Pancreas (tissue), 10 donors: ENCODE results near the gene TP53I11. TPM values are rescaled to one million over a fixed set of nuclear protein-coding genes. Genes with fewer than 3 reads are reported as not detected.

Source experiments
- ATAC-seq, 4 donors: fragments of 200-7000 bp; cut with Tn5 transposase; one replicate each; pipeline versions ENCODE4 v1.8.0 to v1.9.1; 2020; ENCODE audit warnings: mild to moderate bottlenecking in 4 of 4, moderate library complexity in 4 of 4
- DNase-seq, 6 donors: peaks; one replicate each; pipeline ENCODE4 v3.0.0-alpha.2; 2020
- FAIRE-seq: peaks from 2 replicates; lab custom pipeline; 2012; peaks lifted over from hg19 to GRCh38; lab: Jason Lieb, UNC
- H3K27ac ChIP-seq, 4 donors: fragments of 200-600 bp; sonication (generic); 1 replicate in 3 of 4; 2 replicates in 1 of 4; pipeline versions ENCODE4 v1.5.0 to v1.8.0; 2020
- H3K27me3 ChIP-seq, 4 donors: fragments of 200-600 bp; one replicate each; pipeline ENCODE4 v1.8.0; 2021
- H3K36me3 ChIP-seq, 3 donors: fragments of 200-600 bp; sonication (generic) in 1 of 3; one replicate each; pipeline versions ENCODE4 v1.5.0 to v1.8.0; 2020 to 2021
- H3K4me1 ChIP-seq, 3 donors: fragments of 200-600 bp; one replicate each; pipeline ENCODE4 v1.8.0; 2021
- H3K4me3 ChIP-seq, 4 donors: fragments of 200-600 bp; sonication (generic) in 2 of 4; one replicate each; pipeline versions ENCODE4 v1.5.0 to v1.8.0; 2020 to 2021
- H3K9me3 ChIP-seq, 4 donors: fragments of 200-600 bp; one replicate each; pipeline ENCODE4 v1.8.0; 2021
- WGBS, 2 donors: extraction: QIAGEN DNeasy Blood & Tissue Kit; methylation state at CpG; one replicate each; pipeline ENCODE4 v1.1.7; 2013; 5-methylcytosine and 5-hydroxymethylcytosine counted together
- intact Hi-C, 3 donors: fragments of 100-400 bp; cut with DNase I; formaldehyde crosslinking; loops; one replicate each; pipeline versions ENCODE4 v1.11.1 to v1.14.2; 2022
- polyA plus RNA-seq, 2 donors: library from polyadenylated mRNA; stranded (reverse); fragments of 200-250 nt; gene quantifications; one replicate each; pipeline ENCODE4 v1.2.3, GENCODE V29; 2013
- total RNA-seq, 6 donors: library from RNA; stranded (reverse); fragmentation: NEBNext Ultra II Directional in 4 of 6; extraction: Animal tissue kit (Norgen Biotek cat#: 25700) in 4 of 6; gene quantifications; one replicate each; pipeline versions ENCODE4 v1.2.1 to v1.2.4, GENCODE V29; 2021 to 2023
- TF ChIP-seq, protein P1 (sequence below), 4 donors: fragments of 200-600 bp; sonication (generic) in 3 of 4; IDR thresholded peaks; one replicate each; pipeline versions ENCODE4 v1.5.0 to v1.8.0; 2021; ENCODE audit warnings: antibody characterized with exemption in 4 of 4
- donor health status: healthy with polysubstance abuse.
- donor health status: DM: no; HTN: no; CAD: no; lungs with moderate emphysema.
- donor health status: DM: no; HTN: no; CAD: no.
- donor health status: control.
- donor health status: control.
- donor health status: Bipolar disorder and iron deficiency.
- donor health status: DM: yes; HTN: yes; CAD: no.
- donor health status: DM: no; HTN: no; CAD: no.
- donor health status: DM: no; HTN: no; CAD: no.
- donor health status: DM: yes; HTN: yes; CAD: no.

The TP53I11 gene
- total and polyA plus RNA-seq, 8 donors: 18.8 to 40.2 (median 28.7) TPM

- ATAC-seq (no peak), DNase-seq (no peak), FAIRE-seq (no peak)
- no peaks in the 10 kb centered on the region for H3K36me3 ChIP-seq
- 63 to 69% methylated on average over 13 of the region's 13 CpGs for WGBS, 2 donors
- no peaks in the 10 kb centered on the region for H3K27me3 ChIP-seq
- TF ChIP-seq, protein P1, sequence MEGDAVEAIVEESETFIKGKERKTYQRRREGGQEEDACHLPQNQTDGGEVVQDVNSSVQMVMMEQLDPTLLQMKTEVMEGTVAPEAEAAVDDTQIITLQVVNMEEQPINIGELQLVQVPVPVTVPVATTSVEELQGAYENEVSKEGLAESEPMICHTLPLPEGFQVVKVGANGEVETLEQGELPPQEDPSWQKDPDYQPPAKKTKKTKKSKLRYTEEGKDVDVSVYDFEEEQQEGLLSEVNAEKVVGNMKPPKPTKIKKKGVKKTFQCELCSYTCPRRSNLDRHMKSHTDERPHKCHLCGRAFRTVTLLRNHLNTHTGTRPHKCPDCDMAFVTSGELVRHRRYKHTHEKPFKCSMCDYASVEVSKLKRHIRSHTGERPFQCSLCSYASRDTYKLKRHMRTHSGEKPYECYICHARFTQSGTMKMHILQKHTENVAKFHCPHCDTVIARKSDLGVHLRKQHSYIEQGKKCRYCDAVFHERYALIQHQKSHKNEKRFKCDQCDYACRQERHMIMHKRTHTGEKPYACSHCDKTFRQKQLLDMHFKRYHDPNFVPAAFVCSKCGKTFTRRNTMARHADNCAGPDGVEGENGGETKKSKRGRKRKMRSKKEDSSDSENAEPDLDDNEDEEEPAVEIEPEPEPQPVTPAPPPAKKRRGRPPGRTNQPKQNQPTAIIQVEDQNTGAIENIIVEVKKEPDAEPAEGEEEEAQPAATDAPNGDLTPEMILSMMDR (IDR thresholded peaks at IDR 0.05): no peak
- no peak overlapping the region for H3K4me3 ChIP-seq
- no peaks in the 10 kb centered on the region for H3K4me1 ChIP-seq
- H3K27ac ChIP-seq: no peak overlapping the region
- intact Hi-C loops: loop anchor here in 1 of 3 donors (10.0 kb wide), 1 partner anchor 151 kb away; no protein-coding TSS in a partner anchor
- H3K9me3 ChIP-seq: no peaks in the 10 kb centered on the region
Measured at GRCh38 chr11:44885919-44886789, 64.5 kb downstream of the TP53I11 start.

DNA sequence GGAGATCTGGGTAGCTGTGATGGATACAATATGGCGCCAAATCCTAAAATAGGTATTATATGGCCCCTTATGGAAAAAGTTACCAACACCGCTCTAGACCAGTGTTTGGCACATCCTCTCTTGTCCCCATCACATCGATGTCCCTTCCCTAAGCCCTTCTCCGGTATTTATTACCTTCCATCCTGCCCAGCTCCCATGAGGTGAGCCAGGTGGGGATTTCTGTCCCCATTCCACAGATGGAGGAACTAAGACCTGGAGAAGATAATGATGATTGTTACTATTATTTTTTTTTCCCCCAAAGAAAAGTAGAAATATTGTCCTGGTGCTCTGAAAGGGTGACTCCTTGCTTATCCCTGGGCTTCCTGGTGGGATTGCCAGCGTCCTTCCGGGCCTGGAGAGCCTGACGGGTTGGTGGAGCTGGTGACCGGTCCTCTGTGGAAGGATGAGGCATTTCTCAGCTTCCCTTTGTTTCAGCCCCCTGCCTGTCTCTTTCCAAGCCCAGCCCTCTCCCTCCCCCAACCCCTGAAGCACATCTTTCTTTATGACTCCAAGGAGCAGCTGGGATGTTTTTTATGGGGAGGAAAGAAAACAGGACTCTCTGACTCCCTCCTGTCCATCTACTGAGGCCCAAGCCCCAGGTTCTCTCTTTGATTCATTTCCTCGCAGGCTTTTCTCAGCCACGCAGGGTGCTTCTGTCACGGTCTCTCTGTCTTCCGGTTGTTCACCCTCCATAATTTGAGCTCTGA lies 65.4 kb downstream of the TP53I11 start:
- no peak for DNase-seq
- TF ChIP-seq, protein P1 (IDR thresholded peaks at IDR 0.05): no peak
- Histone ChIP-seq H3K27me3 (no peaks in the 10 kb centered on the region), H3K36me3 (no peaks in the 10 kb centered on the region), H3K4me3 (no peak overlapping the region), H3K27ac (no peak overlapping the region), H3K4me1 (no peaks in the 10 kb centered on the region), H3K9me3 (no peaks in the 10 kb centered on the region)
- intact Hi-C loops: loop anchor here in 1 of 3 donors (10.0 kb wide), 1 partner anchor 150 kb away; no protein-coding TSS in a partner anchor
- FAIRE-seq: no peak
- 84 to 90% methylated on average over 12 of the region's 12 CpGs for WGBS, 2 donors
- ATAC-seq: no peak

DNA sequence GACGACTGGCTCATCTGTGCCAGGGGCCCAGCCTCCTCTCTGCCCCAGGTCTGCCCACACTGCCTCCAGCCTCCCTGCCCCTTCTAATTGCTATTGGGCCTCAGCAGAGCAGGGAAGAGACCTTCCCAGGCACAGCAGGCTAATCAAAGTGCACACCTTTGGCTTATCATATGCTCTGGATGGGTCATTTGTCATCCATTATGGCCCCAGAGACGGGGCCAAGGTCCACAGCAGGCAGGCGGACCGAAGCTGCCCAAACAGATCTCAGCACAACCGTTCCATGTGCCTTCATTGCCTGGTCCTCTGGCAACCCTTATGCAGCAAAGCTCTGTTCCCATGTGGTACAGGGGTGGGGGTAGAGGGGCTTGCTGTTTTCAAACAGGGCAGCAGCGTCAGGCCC lies 66.6 kb downstream of the TP53I11 start:
- intact Hi-C loops: loop anchor here in 1 of 3 donors (10.0 kb wide), 1 partner anchor 149 kb away; no protein-coding TSS in a partner anchor
- DNase-seq: no peak

GRCh38 chr11:44883277-44883676 lies 67.4 kb downstream of the TP53I11 start:
- no peak for FAIRE-seq
- intact Hi-C loops: loop anchor here in 1 of 3 donors (10.0 kb wide), 1 partner anchor 148 kb away; no protein-coding TSS in a partner anchor
- 69 to 85% methylated on average over 6 of the region's 6 CpGs for WGBS, 2 donors
- no peaks in the 10 kb centered on the region for H3K4me1 ChIP-seq
- DNase-seq: no peak
- H3K4me3 ChIP-seq: no peak overlapping the region
- no peaks in the 10 kb centered on the region for H3K9me3 ChIP-seq
- H3K36me3 ChIP-seq: no peaks in the 10 kb centered on the region
- peak in 2 of 4 donors; percentile 10 to 29 for ATAC-seq
- TF ChIP-seq, protein P1 (IDR thresholded peaks at IDR 0.05): no peak
- H3K27ac ChIP-seq: no peak overlapping the region
- H3K27me3 ChIP-seq: no peaks in the 10 kb centered on the region

More for the DNA sequence above, 66.6 kb downstream of the TP53I11 start:
- ATAC-seq: peak in 1 of 4 donors; percentile 36
- no peaks in the 10 kb centered on the region for H3K36me3 ChIP-seq
- FAIRE-seq: no peak
- TF ChIP-seq, protein P1 (IDR thresholded peaks at IDR 0.05): no peak
- WGBS, 2 donors: 33 to 38% methylated on average over 6 of the region's 6 CpGs
- no peaks in the 10 kb centered on the region for H3K27me3 ChIP-seq
- H3K4me3 ChIP-seq: no peak overlapping the region
- no peaks in the 10 kb centered on the region for H3K4me1 ChIP-seq
- no peaks in the 10 kb centered on the region for H3K9me3 ChIP-seq
- H3K27ac ChIP-seq: no peak overlapping the region

Other genes starting within 250 kb of the TP53I11 start
- 1 to 10 TPM in 4 of 6 donors, under 1 TPM in 2; 0.69 to 2.7 (median 1.5) TPM for gene TSPAN18, start 223.9 kb downstream of the TP53I11 start, total RNA-seq
- gene TSPAN18, start 223.9 kb downstream of the TP53I11 start, polyA plus RNA-seq: 1 to 10 TPM; 1.2 to 1.9 TPM
- gene PRDM11, start 195.8 kb upstream of the TP53I11 start, total RNA-seq: 1 to 10 TPM; 5.5 to 8.5 (median 6.7) TPM
- 1 to 10 TPM; 3.0 to 4.4 TPM for gene PRDM11, start 195.8 kb upstream of the TP53I11 start, polyA plus RNA-seq